HUES48 (cell line): ENCODE measurements around the gene FYB1.

Experiments used
- H3K27ac ChIP-seq: one replicate; pipeline ENCODE4 v1.7.0; 2013; ENCODE audit warnings: low read depth, low read length, inconsistent platforms
- H3K27me3 ChIP-seq: 2 replicates; pipeline ENCODE4 v1.6.1; 2013; ENCODE audit warnings: mild to moderate bottlenecking, low read length; ENCODE audit not compliant: control insufficient read depth, insufficient read depth
- H3K36me3 ChIP-seq: 2 replicates; pipeline ENCODE4 v1.6.1; 2013; ENCODE audit warnings: low read length; ENCODE audit not compliant: control insufficient read depth, insufficient read depth
- H3K4me1 ChIP-seq: 2 replicates; pipeline ENCODE4 v1.6.1; 2013; ENCODE audit warnings: mild to moderate bottlenecking, low read length; ENCODE audit not compliant: control insufficient read depth, insufficient read depth
- H3K4me3 ChIP-seq: 2 replicates; pipeline ENCODE4 v1.5.1; 2013; ENCODE audit warnings: mild to moderate bottlenecking, low read depth, low read length
- H3K9ac ChIP-seq: 2 replicates; pipeline ENCODE4 v1.6.1; 2013; ENCODE audit warnings: mild to moderate bottlenecking, low read depth, low read length, moderate library complexity
- H3K9me3 ChIP-seq: 2 replicates; pipeline ENCODE4 v1.6.1; 2013; ENCODE audit warnings: low read length; ENCODE audit not compliant: control insufficient read depth, insufficient read depth

FYB1 gene

DNA sequence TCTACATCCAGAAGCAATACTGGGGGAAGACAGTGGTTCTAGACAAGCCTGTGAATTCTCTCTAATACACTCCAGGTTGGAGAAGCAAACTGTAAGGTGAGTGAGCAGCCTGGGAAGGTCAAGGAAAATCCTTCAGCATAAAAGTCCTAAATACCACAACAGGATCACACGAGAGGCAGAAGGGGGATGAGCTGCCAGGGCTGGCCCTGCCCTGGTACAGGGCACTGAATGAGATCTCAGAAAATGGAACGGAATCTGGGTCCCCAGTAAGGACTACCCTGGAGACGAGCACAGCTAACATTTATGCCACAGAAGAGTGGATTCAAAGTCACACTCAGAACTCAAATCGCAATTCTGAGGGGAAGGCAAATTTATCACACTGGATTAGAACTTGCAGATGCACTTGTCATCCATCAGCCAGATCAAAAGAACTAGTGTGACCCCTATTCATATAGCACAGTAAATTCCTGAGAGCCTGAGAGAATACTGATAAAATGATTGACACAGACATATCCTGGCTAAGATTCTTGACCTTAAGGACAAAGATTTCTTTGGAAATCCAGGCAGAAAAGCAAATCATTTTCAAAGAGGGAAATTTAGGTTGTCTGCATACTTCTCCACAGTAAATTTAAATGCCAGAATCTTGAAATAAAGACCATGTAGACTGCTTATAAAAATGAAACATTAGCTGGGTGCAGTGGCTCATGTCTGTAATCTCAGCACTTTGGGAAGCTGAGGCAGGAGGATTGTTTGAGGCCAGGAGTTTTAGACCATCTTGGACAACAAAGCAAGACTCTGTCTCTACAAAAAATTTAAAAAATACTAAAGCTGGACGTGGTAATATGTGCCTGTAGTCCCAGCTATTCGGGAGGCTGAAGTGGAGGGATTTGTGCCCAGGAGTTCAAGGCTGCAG, 25.6 kb downstream of the FYB1 start:
- Histone ChIP-seq H3K27me3 (no peaks in the 10 kb centered on the region), H3K4me1 (no peaks in the 10 kb centered on the region), H3K27ac (no peak overlapping the region), H3K9me3 (no peaks in the 10 kb centered on the region), H3K9ac (no peak overlapping the region), H3K36me3 (no peaks in the 10 kb centered on the region), H3K4me3 (no peak overlapping the region)

DNA sequence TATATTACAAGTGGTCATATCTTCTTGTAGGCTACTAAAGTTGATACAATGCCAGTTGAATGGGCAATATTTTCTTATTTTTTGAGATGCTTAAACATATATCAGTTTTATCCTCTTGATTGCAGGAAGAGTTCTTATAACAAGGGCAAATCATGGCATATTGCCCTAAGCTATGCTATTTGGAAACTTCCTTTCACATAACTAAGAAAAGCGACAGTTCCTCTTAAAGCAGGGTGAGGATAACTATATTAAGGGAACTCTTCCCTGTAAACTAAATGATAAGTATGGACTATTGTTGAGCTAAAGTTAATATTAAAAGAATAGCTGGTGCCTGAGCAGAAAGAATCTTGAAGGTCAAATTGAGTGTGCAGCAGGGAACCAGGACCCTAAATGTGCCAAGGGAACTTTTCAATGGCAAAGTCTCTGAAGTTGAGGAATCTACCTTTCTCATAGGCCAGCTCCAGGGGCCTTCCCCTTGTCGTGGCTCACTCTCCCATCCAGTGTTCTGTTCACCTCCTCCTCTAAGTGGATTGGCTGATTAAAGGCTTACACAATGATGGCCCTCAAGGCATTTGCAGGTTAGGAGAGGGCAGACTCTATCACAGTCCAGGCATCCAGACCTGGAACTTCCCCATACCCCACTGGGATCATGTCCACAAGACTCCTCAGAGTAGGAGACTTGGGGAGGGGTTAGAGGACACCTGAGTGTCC, 26.8 kb downstream of the FYB1 start:
- no peaks in the 10 kb centered on the region for H3K9me3 ChIP-seq
- H3K27ac ChIP-seq: no peak overlapping the region
- H3K4me1 ChIP-seq: no peaks in the 10 kb centered on the region
- H3K4me3 ChIP-seq: no peak overlapping the region
- H3K36me3 ChIP-seq: no peaks in the 10 kb centered on the region
- no peaks in the 10 kb centered on the region for H3K27me3 ChIP-seq
- H3K9ac ChIP-seq: no peak overlapping the region

DNA sequence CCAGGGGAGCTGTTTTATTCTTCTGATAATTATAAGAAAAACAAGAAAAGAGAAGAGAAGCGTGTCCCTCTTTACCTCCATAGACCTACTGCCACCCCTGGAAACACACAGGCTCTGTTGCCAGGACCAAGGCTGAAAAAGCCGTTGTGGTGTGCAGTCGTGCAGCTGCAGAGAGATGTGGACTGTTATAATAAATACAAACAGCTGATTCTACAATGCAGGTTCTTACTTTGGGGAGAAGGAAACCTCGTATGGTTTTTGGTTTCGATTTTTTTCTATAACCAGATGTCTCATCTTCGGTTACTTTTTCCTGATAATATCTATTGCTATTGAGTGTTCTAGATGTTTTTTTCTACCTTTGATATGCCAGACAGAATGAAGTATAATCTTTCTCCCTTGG, 28.1 kb downstream of the FYB1 start:
- Histone ChIP-seq H3K9me3 (no peaks in the 10 kb centered on the region), H3K27me3 (no peaks in the 10 kb centered on the region), H3K4me3 (no peak overlapping the region), H3K27ac (no peak overlapping the region), H3K36me3 (no peaks in the 10 kb centered on the region), H3K4me1 (no peaks in the 10 kb centered on the region), H3K9ac (no peak overlapping the region)

DNA sequence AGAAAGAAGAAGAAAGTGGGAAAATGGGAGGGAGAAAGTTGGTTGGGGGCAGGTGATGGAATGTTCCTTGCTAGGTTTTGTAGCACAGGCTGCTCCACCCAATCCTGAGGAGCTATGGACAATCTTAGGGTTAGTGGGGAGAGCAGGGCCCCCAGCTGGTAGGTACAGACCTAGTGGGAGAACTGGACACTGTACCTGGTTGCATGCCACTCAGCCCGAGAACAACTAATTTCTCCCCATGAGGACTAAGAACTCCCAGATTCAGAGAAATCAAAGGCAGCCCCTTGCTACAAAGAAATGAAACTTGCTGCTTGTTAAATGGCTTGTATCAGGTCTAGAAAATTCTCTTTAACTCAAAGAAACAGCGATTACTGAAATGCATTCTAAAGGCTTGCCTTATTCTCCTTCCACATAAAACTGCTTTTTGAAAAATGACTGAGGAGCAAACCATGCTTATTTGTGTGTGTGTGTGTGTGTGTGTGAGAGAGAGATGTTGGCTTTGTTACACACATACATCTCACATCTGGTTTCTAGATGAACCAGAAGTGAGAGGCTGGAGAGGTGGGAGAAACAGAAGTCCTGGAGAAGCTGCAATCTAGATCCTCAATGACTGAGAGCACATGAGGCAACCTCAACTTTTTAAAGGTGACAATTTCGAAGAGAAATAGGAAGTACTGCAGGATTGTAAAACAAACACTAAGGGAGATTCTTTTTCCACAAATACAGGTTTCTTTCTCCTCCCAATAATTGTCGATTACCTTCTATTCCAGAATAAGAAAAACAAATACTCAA, 28.9 kb downstream of the FYB1 start:
- no peak overlapping the region for H3K9ac ChIP-seq
- H3K27me3 ChIP-seq: no peaks in the 10 kb centered on the region
- no peak overlapping the region for H3K4me3 ChIP-seq
- H3K4me1 ChIP-seq: no peaks in the 10 kb centered on the region
- H3K36me3 ChIP-seq: no peaks in the 10 kb centered on the region
- H3K27ac ChIP-seq: no peak overlapping the region
- H3K9me3 ChIP-seq: no peaks in the 10 kb centered on the region

DNA sequence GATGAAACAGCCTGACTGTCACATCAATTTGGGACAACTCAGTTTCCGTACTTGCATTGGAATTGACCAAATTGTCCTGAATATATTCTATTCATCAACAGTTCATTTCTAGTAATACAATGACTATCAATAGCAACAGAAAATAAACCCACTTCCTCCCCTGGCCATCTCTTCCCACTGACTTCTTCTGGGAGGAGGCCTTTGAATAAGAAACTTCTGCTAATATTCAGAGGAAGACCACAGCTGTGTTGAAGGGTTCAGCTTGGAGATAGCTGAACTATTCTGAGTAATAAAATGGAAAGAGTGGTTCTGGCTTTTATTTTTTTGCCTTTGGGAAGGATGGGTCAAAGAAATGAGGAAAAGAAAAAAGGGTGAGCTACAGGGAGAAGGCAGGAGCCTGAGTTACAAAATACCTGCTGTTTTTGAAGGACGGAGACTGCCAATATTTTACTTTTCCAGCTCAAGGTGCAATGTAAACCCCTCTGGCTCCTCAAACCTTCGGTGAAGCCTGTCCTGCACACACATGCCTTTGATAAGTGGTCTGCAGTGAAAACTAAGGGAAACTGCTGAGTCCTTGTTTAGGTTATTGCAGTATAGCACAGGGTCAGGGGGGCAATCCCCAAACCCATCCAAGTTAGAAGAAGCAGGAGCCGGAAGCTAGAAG, 29.9 kb downstream of the FYB1 start:
- Histone ChIP-seq H3K9ac (no peak overlapping the region), H3K27me3 (no peaks in the 10 kb centered on the region), H3K27ac (no peak overlapping the region), H3K9me3 (no peaks in the 10 kb centered on the region), H3K4me3 (no peak overlapping the region), H3K4me1 (no peaks in the 10 kb centered on the region), H3K36me3 (no peaks in the 10 kb centered on the region)

DNA sequence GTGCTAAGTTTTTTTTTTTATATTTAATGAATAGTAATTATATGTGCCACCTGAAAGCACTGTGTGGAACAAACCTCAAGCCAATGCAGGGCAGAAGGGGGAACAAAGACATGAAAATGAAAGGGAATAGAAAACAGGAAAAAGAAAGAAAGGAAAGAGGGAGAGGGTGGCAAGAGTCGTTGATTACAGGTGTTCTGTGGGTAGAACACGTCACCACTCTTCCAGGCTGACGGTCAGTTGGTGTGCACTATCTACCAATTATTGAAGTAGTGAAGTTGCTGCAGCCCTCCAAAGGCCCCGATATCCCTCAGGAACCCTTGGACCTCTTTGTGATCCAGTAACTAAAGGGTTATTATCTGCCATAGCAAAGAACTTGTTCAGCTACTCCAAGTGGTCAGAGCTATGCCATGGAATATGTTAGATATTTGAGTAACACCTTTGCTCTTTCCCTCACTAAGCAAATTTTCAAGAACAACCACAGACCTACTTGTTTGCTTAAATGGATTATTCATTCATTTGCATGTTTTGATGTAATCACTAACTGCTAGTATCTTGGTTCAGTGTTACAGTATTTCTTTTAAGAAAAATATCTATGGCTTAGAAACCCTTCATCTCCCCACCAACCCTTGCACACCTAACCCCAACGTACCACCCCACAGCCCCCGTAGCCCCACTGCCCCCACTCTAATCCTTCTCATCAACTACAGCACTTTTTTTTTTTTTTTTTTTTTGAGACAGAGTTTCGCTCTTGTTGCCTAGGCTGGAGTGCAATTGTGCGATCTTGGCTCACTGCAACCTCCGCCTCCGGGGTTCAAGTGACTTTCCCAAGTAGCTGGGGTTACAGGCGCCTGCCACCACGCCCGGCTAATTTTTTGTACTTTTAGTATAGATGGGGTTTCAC, 31.3 kb downstream of the FYB1 start:
- Histone ChIP-seq H3K9ac (no peak overlapping the region), H3K4me1 (no peaks in the 10 kb centered on the region), H3K9me3 (no peaks in the 10 kb centered on the region), H3K4me3 (no peak overlapping the region), H3K27ac (no peak overlapping the region), H3K36me3 (no peaks in the 10 kb centered on the region), H3K27me3 (no peaks in the 10 kb centered on the region)

DNA sequence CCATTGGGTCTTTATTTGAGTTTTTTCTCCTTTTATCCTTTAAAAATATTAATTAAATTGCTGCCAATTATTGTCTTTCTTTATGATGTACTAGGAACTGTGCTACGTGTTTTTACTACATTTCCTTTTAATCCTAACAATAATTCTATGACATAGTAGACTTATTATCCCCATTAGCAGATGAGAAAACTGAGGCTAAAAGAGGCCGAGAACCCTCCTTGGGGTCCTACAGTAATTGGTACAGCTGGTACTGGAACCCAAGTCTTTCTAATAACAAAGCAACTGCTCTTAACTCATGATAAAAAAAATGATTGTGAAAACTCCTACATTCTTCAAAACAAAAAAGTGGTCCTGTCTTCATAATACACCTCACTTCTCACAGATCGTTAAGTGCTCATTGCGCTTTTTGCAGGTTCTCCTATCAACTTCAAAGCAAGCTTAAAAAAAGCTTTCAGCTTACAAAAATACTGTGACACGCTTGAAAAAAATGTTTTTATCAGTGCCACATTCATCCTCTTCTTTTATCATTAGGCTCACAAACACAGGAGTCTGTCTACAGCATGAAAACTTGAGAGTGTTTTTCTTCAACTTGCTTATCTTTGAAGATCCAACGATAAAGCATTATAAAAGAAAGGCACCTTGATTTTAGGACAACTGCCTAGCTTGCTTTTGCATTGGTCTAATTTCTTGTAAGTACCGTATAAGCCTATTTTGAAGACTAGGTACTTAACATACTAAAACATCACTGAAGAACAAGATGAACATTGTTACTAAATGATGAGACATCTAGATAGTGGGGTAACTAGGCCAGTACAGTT, 32.4 kb downstream of the FYB1 start:
- Histone ChIP-seq H3K9ac (no peak overlapping the region), H3K36me3 (no peaks in the 10 kb centered on the region), H3K4me3 (no peak overlapping the region), H3K27ac (no peak overlapping the region), H3K27me3 (no peaks in the 10 kb centered on the region), H3K9me3 (no peaks in the 10 kb centered on the region), H3K4me1 (no peaks in the 10 kb centered on the region)

DNA sequence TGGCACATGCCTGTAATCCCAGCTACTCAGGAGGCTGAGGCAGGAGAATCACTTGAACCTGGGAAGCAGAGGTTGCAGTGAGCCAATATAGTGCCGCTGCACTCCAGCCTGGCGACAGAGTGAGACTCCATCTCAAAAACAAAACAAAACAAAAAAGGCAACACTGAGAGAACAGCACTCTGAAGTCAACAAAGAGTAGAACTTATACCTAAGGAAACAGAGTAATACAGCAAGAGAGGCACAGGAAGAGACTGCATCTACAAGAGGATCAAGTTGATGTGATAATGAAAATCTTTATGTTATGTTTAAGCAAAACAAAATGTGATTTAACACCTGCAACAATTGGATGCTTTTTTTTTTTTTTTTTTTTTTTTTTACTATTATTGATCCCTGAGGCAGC, 33.1 kb downstream of the FYB1 start:
- H3K9me3 ChIP-seq: no peaks in the 10 kb centered on the region
- H3K27ac ChIP-seq: no peak overlapping the region
- no peak overlapping the region for H3K9ac ChIP-seq
- no peaks in the 10 kb centered on the region for H3K4me1 ChIP-seq
- no peaks in the 10 kb centered on the region for H3K36me3 ChIP-seq
- H3K4me3 ChIP-seq: no peak overlapping the region
- no peaks in the 10 kb centered on the region for H3K27me3 ChIP-seq

DNA sequence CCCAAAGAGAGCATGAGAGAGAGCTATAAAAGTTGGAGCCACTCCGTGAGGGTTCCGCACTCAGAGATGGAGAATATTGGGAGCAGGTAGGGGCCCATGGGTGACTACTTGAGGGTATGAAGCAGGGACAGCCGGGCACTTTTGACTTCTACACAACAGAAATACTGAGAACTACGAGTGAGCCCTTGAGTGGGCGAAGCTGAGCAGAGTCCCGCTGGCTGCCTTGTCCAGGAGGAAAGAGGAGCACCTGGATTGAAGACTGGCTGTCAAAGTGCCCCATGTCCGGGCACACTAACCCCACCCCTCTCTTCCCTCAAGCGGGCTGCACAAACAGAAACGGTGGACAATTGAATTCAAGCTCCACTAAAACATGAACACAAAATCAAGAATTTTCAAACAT, 33.6 kb downstream of the FYB1 start:
- Histone ChIP-seq H3K4me3 (no peak overlapping the region), H3K27me3 (no peaks in the 10 kb centered on the region), H3K27ac (no peak overlapping the region), H3K9ac (no peak overlapping the region), H3K9me3 (no peaks in the 10 kb centered on the region), H3K4me1 (no peaks in the 10 kb centered on the region), H3K36me3 (no peaks in the 10 kb centered on the region)
